ENCODE data around the gene AAR2. TPM values are rescaled to one million over a fixed set of nuclear protein-coding genes. Genes with fewer than 3 reads are reported as not detected.

Gene AAR2
- polyA plus RNA-seq, 12 donors, result 17.0 to 32.2 (median 25.4) TPM; not detected in 1

- DNase-seq, result no peak
Observed at GRCh38 chr20:36254076-36254475, 17.8 kb downstream of the AAR2 start.

- DNase-seq, result no peak
Observed at GRCh38 chr20:36255445-36255844, 19.2 kb downstream of the AAR2 start.

GRCh38 chr20:36259177-36260061 is 23.1 kb downstream of the AAR2 start:
- DNase-seq, result no peak

- no peak for DNase-seq
Observed at GRCh38 chr20:36260316-36260715, 24.0 kb downstream of the AAR2 start.

GRCh38 chr20:36261389-36262105 is 25.3 kb downstream of the AAR2 start:
- DNase-seq, result no peak

- no peak for DNase-seq
Observed at GRCh38 chr20:36262440-36262839, 26.2 kb downstream of the AAR2 start.

GRCh38 chr20:36264426-36265246 is 28.4 kb downstream of the AAR2 start:
- DNase-seq, result no peak

- DNase-seq, result no peak
Observed at GRCh38 chr20:36266189-36266588, 29.9 kb downstream of the AAR2 start.

GRCh38 chr20:36267605-36268381 is 31.5 kb downstream of the AAR2 start:
- DNase-seq, result no peak

- peak; percentile 4 for DNase-seq
Observed at GRCh38 chr20:36268440-36269342, 32.4 kb downstream of the AAR2 start.

GRCh38 chr20:36269507-36269906 is 33.2 kb downstream of the AAR2 start:
- DNase-seq, result no peak

GRCh38 chr20:36270744-36271638 is 34.7 kb downstream of the AAR2 start:
- DNase-seq, result no peak

- no peak for DNase-seq
Observed at GRCh38 chr20:36271639-36272546, 35.6 kb downstream of the AAR2 start.

GRCh38 chr20:36272547-36273220 is 36.4 kb downstream of the AAR2 start:
- DNase-seq, result no peak

GRCh38 chr20:36273414-36274180 is 37.3 kb downstream of the AAR2 start:
- no peak for DNase-seq

GRCh38 chr20:36274181-36274841 is 38.0 kb downstream of the AAR2 start:
- no peak for DNase-seq
